Liver (tissue), 9 donors: ENCODE measurements around the gene RREB1. TPM values are rescaled to one million over a fixed set of nuclear protein-coding genes. Genes with fewer than 3 reads are reported as not detected.
A peak's percentile ranks its signal among the peaks of the same experiment; 100 is the strongest.

ENCODE experiments used
- DNase-seq: peaks from one replicate; pipeline ENCODE4 v3.0.0-alpha.2; 2017; ENCODE audit warnings: low spot score
- H3K27ac ChIP-seq, 2 donors: one replicate each; pipeline ENCODE4 v1.7.0; 2013; ENCODE audit warnings: inconsistent platforms in 2 of 2, low read length in 2 of 2, control low read depth in 1 of 2, low read depth in 1 of 2, mild to moderate bottlenecking in 1 of 2
- H3K27me3 ChIP-seq, 4 donors: one replicate each; pipeline versions ENCODE4 v1.6.1 to v1.7.0; 2013; ENCODE audit warnings: low read length in 3 of 4, inconsistent platforms in 1 of 4, mild to moderate bottlenecking in 1 of 4, moderate library complexity in 1 of 4; ENCODE audit not compliant: control insufficient read depth in 4 of 4, insufficient read depth in 4 of 4
- H3K36me3 ChIP-seq, 4 donors: one replicate each; pipeline versions ENCODE4 v1.6.1 to v1.7.0; 2013; ENCODE audit warnings: low read length in 3 of 4, mild to moderate bottlenecking in 3 of 4, low read depth in 1 of 4, moderate library complexity in 1 of 4; ENCODE audit not compliant: control insufficient read depth in 4 of 4, insufficient read depth in 3 of 4
- H3K4me1 ChIP-seq, 4 donors: one replicate each; pipeline versions ENCODE4 v1.6.1 to v1.7.0; 2013; ENCODE audit warnings: low read length in 3 of 4, mild to moderate bottlenecking in 3 of 4, moderate library complexity in 1 of 4; ENCODE audit not compliant: control insufficient read depth in 4 of 4, insufficient read depth in 4 of 4
- H3K4me3 ChIP-seq, 3 donors: one replicate each; pipeline versions ENCODE4 v1.6.1 to v1.7.0; 2013; ENCODE audit warnings: low read length in 3 of 3, control low read depth in 1 of 3, low read depth in 1 of 3, mild to moderate bottlenecking in 1 of 3
- H3K9ac ChIP-seq, 2 donors: one replicate each; pipeline ENCODE4 v1.7.0; 2013; ENCODE audit warnings: low read length in 2 of 2, mild to moderate bottlenecking in 2 of 2, moderate library complexity in 2 of 2, control low read depth in 1 of 2, low read depth in 1 of 2
- H3K9me3 ChIP-seq, 4 donors: one replicate each; pipeline versions ENCODE4 v1.6.1 to v1.7.0; 2013; ENCODE audit warnings: low read length in 3 of 4; ENCODE audit not compliant: control insufficient read depth in 4 of 4
- ATF3 ChIP-seq: IDR thresholded peaks from 2 replicates; pipeline ENCODE4 v1.6.1; 2016; ENCODE audit warnings: antibody characterized with exemption
- CTCF ChIP-seq: fragments of 150-350 bp; IDR thresholded peaks from 2 replicates; pipeline ENCODE4 v1.5.1; 2017; ENCODE audit warnings: improper control_type of control experiment, low read depth, low read length; ENCODE audit not compliant: missing input control
- EGR1 ChIP-seq, 2 donors: IDR thresholded peaks; 2 replicates each; pipeline ENCODE4 v1.6.1; 2016 to 2018; ENCODE audit warnings: antibody characterized with exemption in 2 of 2, low read depth in 2 of 2
- FOXA1 ChIP-seq: IDR thresholded peaks from 2 replicates; pipeline ENCODE4 v1.6.1; 2016; ENCODE audit warnings: antibody characterized with exemption
- FOXA2 ChIP-seq: IDR thresholded peaks from 2 replicates; pipeline ENCODE4 v1.6.1; 2016; ENCODE audit warnings: antibody characterized with exemption
- GABPA ChIP-seq, 2 donors: IDR thresholded peaks in 1 of 2; conservative IDR thresholded peaks in 1 of 2; 2 replicates each; pipeline ENCODE4 v1.6.1; 2016; ENCODE audit warnings: antibody characterized with exemption in 2 of 2, mild to moderate bottlenecking in 1 of 2, moderate library complexity in 1 of 2
- HNF4A ChIP-seq, 2 donors: conservative IDR thresholded peaks; 2 replicates each; pipeline ENCODE4 v1.6.1; 2016; ENCODE audit warnings: antibody characterized with exemption in 2 of 2, mild to moderate bottlenecking in 2 of 2
- HNF4G ChIP-seq: IDR thresholded peaks from 2 replicates; pipeline ENCODE4 v1.6.1; 2016; ENCODE audit warnings: antibody characterized with exemption
- JUND ChIP-seq, 2 donors: IDR thresholded peaks; 2 replicates each; pipeline ENCODE4 v1.6.1; 2016; ENCODE audit warnings: antibody characterized with exemption in 2 of 2
- MAX ChIP-seq: IDR thresholded peaks from 2 replicates; pipeline ENCODE4 v1.6.1; 2016; ENCODE audit warnings: antibody characterized with exemption
- NR2F2 ChIP-seq: IDR thresholded peaks from 2 replicates; pipeline ENCODE4 v1.6.1; 2016; ENCODE audit warnings: antibody characterized with exemption
- RAD21 ChIP-seq, 2 donors: IDR thresholded peaks; 2 replicates each; pipeline ENCODE4 v1.6.1; 2016; ENCODE audit warnings: antibody characterized with exemption in 2 of 2, mild to moderate bottlenecking in 2 of 2
- REST ChIP-seq: IDR thresholded peaks from 2 replicates; pipeline ENCODE4 v1.6.1; 2016; ENCODE audit warnings: antibody characterized with exemption, mild to moderate bottlenecking
- RXRA ChIP-seq, 2 donors: IDR thresholded peaks; 2 replicates each; pipeline ENCODE4 v1.6.1; 2017 to 2018; ENCODE audit warnings: antibody characterized with exemption in 2 of 2, mild to moderate bottlenecking in 1 of 2
- SP1 ChIP-seq: IDR thresholded peaks from 2 replicates; pipeline ENCODE4 v1.6.1; 2018; ENCODE audit warnings: antibody characterized with exemption, mild to moderate bottlenecking
- TAF1 ChIP-seq: conservative IDR thresholded peaks from 2 replicates; pipeline ENCODE4 v1.6.1; 2016; ENCODE audit warnings: antibody characterized with exemption, mild to moderate bottlenecking
- YY1 ChIP-seq: IDR thresholded peaks from 2 replicates; pipeline ENCODE4 v1.6.1; 2016; ENCODE audit warnings: antibody characterized with exemption, mild to moderate bottlenecking
- ZBTB33 ChIP-seq: IDR thresholded peaks from 2 replicates; pipeline ENCODE4 v1.6.1; 2016; ENCODE audit warnings: antibody characterized with exemption
- WGBS: extraction: QIAGEN DNeasy Blood & Tissue Kit; methylation state at CpG from one replicate; pipeline ENCODE4 v1.1.7; 2013; 5-methylcytosine and 5-hydroxymethylcytosine counted together
- polyA plus RNA-seq, 2 donors: library from polyadenylated mRNA; stranded (reverse) in 1 of 2; unstranded in 1 of 2; fragments of 200-250 nt in 1 of 2; fragments of >200 nt in 1 of 2; fragmentation: Nextera tagmentation in 1 of 2; extraction: Ambion mirVana in 1 of 2; gene quantifications; one replicate each; pipeline versions ENCODE4 v1.2.1 to v1.2.3, GENCODE V29; 2013 to 2015
- total RNA-seq, 2 donors: library from RNA; depleted of rRNA; stranded (reverse); fragments of >200 nt; gene quantifications; one replicate each; pipeline ENCODE4 v1.2.3, GENCODE V29; 2014
- donor health status: healthy.
- donor health status: healthy.
- donor health status: healthy.
- donor health status: healthy.
- donor health status: healthy.

RREB1 gene
- total and polyA plus RNA-seq, 4 donors = 10.1 to 28.9 (median 17.3) TPM

- Histone ChIP-seq H3K9me3 (no peaks in the 10 kb centered on the region), H3K36me3 (peaks cover 27 to 51% (median 39%) of the 10 kb centered on the region in 4 donors), H3K9ac (no peak overlapping the region), H3K4me3 (no peak overlapping the region), H3K4me1 (peaks cover 3 to 28% (median 20%) of the 10 kb centered on the region in 4 donors), H3K27me3 (no peaks in the 10 kb centered on the region), H3K27ac (peak overlapping the region in 1 of 2 donors; percentile 18)
- 97% methylated on average over 37 of the region's 37 CpGs for WGBS
- TF ChIP-seq RXRA (IDR thresholded peaks at IDR 0.05) (no peak), MAX (no peak), GABPA (IDR thresholded peaks at IDR 0.05 in 1 of 2, conservative IDR thresholded peaks at IDR 0.05 in 1 of 2) (no peak), TAF1 (no peak), ATF3 (no peak), HNF4A (conservative IDR thresholded peaks at IDR 0.05) (no peak), FOXA2 (no peak), REST (no peak), CTCF (no peak), EGR1 (IDR thresholded peaks at IDR 0.05; ENCODE audit: low read depth in 2 of 2) (no peak), YY1 (no peak)
- no peak for DNase-seq
Observed at GRCh38 chr6:7230956-7231713, 123.4 kb downstream of the RREB1 start.

- WGBS = 82% methylated on average over 2 of the region's 2 CpGs
- no peak overlapping the region for H3K9ac ChIP-seq
- no peaks in the 10 kb centered on the region for H3K27me3 ChIP-seq
- H3K9me3 ChIP-seq = no peaks in the 10 kb centered on the region
- peaks cover 23 to 43% (median 33%) of the 10 kb centered on the region in 4 donors for H3K36me3 ChIP-seq
- no peak overlapping the region for H3K27ac ChIP-seq
- peaks cover 7 to 35% (median 28%) of the 10 kb centered on the region in 4 donors for H3K4me1 ChIP-seq
- DNase-seq = no peak
- H3K4me3 ChIP-seq = no peak overlapping the region
- TF ChIP-seq ZBTB33 (no peak), ATF3 (no peak), SP1 (no peak), REST (no peak), HNF4A (conservative IDR thresholded peaks at IDR 0.05) (no peak), GABPA (IDR thresholded peaks at IDR 0.05 in 1 of 2, conservative IDR thresholded peaks at IDR 0.05 in 1 of 2) (no peak), NR2F2 (no peak), MAX (no peak), JUND (IDR thresholded peaks at IDR 0.05) (no peak), EGR1 (IDR thresholded peaks at IDR 0.05; ENCODE audit: low read depth in 2 of 2) (no peak), FOXA1 (no peak), YY1 (no peak), HNF4G (no peak), RAD21 (IDR thresholded peaks at IDR 0.05) (no peak), FOXA2 (no peak), RXRA (IDR thresholded peaks at IDR 0.05) (no peak), TAF1 (no peak)
Observed at GRCh38 chr6:7232351-7232750, 124.6 kb downstream of the RREB1 start.
